ENCODE results near the gene SDF4. TPM values are rescaled to one million over a fixed set of nuclear protein-coding genes. Genes with fewer than 3 reads are reported as not detected.
A peak's percentile ranks its signal among the peaks of the same experiment; 100 is the strongest.

The SDF4 gene
- total and polyA plus RNA-seq, 2 of the 13 experiments (the other 11 are each of a cell fraction or from before 2014, with no cell fraction given), result 80.8 to 107 TPM

DNA sequence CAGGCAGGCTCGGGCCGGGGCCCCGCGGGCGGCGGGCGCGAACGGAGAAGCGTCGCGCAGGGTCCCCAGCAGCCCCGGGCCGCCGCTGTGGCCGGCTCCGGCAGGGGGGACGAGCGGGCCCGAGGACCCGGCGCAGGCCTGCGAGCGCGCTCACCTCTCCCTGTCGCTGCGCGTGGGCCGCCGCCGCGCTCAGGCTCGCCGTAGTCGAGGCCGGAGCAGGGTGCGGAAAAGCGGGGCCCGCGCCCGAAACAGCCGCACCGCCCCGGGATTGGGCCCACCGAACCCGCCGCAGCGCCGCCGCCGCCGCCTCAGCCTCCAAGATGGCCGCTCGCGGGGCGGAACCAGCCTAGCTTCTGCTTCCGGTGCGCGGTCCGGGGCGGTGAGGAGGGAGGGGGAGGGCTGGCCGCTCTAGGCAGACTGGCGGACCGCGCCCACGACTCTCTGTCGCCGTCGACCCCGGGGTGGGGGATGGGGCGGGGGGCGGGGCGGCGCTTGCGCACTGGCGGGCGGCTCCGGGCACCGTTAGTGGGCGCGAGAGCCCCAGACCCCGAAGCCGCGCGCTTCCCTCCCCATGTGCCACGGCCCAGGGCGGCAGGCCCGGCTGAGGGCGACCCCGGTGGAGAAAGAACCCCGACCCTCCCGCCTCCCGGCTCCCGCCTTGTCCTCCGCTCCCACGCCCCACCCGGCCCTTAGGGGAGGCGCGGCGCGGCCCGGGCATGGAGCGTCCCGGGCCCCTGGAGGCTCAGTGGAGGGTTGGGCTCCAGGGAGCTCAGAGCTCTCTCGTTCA lies 41.9 kb upstream of the SDF4 start, which contains the start of gene UBE2J2 (continued):
- TF ChIP-seq, protein P1, sequence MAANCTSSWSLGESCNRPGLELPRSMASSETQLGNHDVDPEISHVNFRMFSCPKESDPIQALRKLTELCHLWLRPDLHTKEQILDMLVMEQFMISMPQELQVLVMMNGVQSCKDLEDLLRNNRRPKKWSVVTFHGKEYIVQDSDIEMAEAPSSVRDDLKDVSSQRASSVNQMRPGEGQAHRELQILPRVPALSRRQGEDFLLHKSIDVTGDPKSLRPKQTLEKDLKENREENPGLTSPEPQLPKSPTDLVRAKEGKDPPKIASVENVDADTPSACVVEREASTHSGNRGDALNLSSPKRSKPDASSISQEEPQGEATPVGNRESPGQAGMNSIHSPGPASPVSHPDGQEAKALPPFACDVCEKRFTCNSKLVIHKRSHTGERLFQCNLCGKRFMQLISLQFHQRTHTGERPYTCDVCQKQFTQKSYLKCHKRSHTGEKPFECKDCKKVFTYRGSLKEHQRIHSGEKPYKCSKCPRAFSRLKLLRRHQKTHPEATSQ (CRISPR knock-in tag; IDR thresholded peaks at IDR 0.05; ENCODE audit: borderline replicate concordance), result peak; percentile 82; the same call in 1 of the 2 replicates
- no peak for TF ChIP-seq CBX1 (IDR thresholded peaks at IDR 0.05; ENCODE audit: low read depth)
- TF ChIP-seq CCAR2 (optimal IDR thresholded peaks at IDR 0.05; ENCODE audit: low read depth, low read length), result no peak
- TF ChIP-seq CHD2 (IDR thresholded peaks at IDR 0.05; ENCODE audit: low read depth, low read length), result peak; percentile 67; the same call in 1 of the 2 replicates
- TF ChIP-seq ZNF101 (CRISPR knock-in tag; IDR thresholded peaks at IDR 0.05; ENCODE audit: borderline replicate concordance, low read depth), result no peak
- TF ChIP-seq NCOA5 (CRISPR knock-in tag; IDR thresholded peaks at IDR 0.05), result no peak
- TF ChIP-seq ATRX (CRISPR knock-in tag; IDR thresholded peaks at IDR 0.05; ENCODE audit: borderline replicate concordance), result no peak
- TF ChIP-seq POLR2A (IDR thresholded peaks at IDR 0.05; ENCODE audit: insufficient read depth in 1 of 2, low read depth in 2 of 2, low read length in 2 of 2), result peak in 1 of 2 experiments; percentile 47; a peak in 2 of 4 replicates
- TF ChIP-seq ZNF296 (CRISPR knock-in tag; conservative IDR thresholded peaks at IDR 0.05), result no peak
- no peak for TF ChIP-seq PCBP1 (IDR thresholded peaks at IDR 0.05; ENCODE audit: borderline replicate concordance, low read depth, low read length)
- TF ChIP-seq SMYD3 (CRISPR knock-in tag; IDR thresholded peaks at IDR 0.05), result 0 out of 2 replicates have a peak, but pooled peaks have one; percentile 43
- TF ChIP-seq, protein P2, sequence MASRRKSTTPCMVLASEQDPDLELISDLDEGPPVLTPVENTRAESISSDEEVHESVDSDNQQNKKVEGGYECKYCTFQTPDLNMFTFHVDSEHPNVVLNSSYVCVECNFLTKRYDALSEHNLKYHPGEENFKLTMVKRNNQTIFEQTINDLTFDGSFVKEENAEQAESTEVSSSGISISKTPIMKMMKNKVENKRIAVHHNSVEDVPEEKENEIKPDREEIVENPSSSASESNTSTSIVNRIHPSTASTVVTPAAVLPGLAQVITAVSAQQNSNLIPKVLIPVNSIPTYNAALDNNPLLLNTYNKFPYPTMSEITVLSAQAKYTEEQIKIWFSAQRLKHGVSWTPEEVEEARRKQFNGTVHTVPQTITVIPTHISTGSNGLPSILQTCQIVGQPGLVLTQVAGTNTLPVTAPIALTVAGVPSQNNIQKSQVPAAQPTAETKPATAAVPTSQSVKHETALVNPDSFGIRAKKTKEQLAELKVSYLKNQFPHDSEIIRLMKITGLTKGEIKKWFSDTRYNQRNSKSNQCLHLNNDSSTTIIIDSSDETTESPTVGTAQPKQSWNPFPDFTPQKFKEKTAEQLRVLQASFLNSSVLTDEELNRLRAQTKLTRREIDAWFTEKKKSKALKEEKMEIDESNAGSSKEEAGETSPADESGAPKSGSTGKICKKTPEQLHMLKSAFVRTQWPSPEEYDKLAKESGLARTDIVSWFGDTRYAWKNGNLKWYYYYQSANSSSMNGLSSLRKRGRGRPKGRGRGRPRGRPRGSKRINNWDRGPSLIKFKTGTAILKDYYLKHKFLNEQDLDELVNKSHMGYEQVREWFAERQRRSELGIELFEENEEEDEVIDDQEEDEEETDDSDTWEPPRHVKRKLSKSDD (CRISPR knock-in tag; IDR thresholded peaks at IDR 0.05; ENCODE audit: low read depth), result no peak
- no peak for TF ChIP-seq ZNF562 (CRISPR knock-in tag; IDR thresholded peaks at IDR 0.05; ENCODE audit: borderline replicate concordance)
- no peak for TF ChIP-seq ZNF264 (CRISPR knock-in tag; IDR thresholded peaks at IDR 0.05)
- TF ChIP-seq ZMAT3 (CRISPR knock-in tag; conservative IDR thresholded peaks at IDR 0.05), result no peak
- no peak for TF ChIP-seq KLF13 (CRISPR knock-in tag; IDR thresholded peaks at IDR 0.05)
- no peak for TF ChIP-seq ZNF557 (CRISPR knock-in tag; IDR thresholded peaks at IDR 0.05)
- no peak for TF ChIP-seq ZNF335 (CRISPR knock-in tag; IDR thresholded peaks at IDR 0.05)
- TF ChIP-seq SP1 (IDR thresholded peaks at IDR 0.05), result no peak
- peak; percentile 68; the same call in 1 of the 2 replicates for TF ChIP-seq SP1 (CRISPR knock-in tag; IDR thresholded peaks at IDR 0.05)
- TF ChIP-seq TEAD2 (CRISPR knock-in tag; IDR thresholded peaks at IDR 0.05), result no peak
- TF ChIP-seq, protein P3, sequence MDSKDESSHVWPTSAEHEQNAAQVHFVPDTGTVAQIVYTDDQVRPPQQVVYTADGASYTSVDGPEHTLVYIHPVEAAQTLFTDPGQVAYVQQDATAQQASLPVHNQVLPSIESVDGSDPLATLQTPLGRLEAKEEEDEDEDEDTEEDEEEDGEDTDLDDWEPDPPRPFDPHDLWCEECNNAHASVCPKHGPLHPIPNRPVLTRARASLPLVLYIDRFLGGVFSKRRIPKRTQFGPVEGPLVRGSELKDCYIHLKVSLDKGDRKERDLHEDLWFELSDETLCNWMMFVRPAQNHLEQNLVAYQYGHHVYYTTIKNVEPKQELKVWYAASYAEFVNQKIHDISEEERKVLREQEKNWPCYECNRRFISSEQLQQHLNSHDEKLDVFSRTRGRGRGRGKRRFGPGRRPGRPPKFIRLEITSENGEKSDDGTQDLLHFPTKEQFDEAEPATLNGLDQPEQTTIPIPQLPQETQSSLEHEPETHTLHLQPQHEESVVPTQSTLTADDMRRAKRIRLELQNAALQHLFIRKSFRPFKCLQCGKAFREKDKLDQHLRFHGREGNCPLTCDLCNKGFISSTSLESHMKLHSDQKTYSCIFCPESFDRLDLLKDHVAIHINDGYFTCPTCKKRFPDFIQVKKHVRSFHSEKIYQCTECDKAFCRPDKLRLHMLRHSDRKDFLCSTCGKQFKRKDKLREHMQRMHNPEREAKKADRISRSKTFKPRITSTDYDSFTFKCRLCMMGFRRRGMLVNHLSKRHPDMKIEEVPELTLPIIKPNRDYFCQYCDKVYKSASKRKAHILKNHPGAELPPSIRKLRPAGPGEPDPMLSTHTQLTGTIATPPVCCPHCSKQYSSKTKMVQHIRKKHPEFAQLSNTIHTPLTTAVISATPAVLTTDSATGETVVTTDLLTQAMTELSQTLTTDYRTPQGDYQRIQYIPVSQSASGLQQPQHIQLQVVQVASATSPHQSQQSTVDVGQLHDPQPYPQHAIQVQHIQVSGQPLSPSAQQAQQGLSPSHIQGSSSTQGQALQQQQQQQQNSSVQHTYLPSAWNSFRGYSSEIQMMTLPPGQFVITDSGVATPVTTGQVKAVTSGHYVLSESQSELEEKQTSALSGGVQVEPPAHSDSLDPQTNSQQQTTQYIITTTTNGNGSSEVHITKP (CRISPR knock-in tag; IDR thresholded peaks at IDR 0.05; ENCODE audit: low read depth), result no peak
- TF ChIP-seq, protein P4, sequence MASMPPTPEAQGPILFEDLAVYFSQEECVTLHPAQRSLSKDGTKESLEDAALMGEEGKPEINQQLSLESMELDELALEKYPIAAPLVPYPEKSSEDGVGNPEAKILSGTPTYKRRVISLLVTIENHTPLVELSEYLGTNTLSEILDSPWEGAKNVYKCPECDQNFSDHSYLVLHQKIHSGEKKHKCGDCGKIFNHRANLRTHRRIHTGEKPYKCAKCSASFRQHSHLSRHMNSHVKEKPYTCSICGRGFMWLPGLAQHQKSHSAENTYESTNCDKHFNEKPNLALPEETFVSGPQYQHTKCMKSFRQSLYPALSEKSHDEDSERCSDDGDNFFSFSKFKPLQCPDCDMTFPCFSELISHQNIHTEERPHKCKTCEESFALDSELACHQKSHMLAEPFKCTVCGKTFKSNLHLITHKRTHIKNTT (CRISPR knock-in tag; IDR thresholded peaks at IDR 0.05), result no peak
